ENCODE results near the gene MLST8. TPM values are rescaled to one million over a fixed set of nuclear protein-coding genes. Genes with fewer than 3 reads are reported as not detected.
A peak's percentile ranks its signal among the peaks of the same experiment; 100 is the strongest.
"Not testable (repeated sequence)": the region's sequence is repeated elsewhere in the genome, so short reads cannot be mapped to it uniquely, and the experiment has no call there.

Gene MLST8
- total and polyA plus RNA-seq, 4 experiments from 2014 or later: 27.4 to 34.7 (median 29.6) TPM

DNA sequence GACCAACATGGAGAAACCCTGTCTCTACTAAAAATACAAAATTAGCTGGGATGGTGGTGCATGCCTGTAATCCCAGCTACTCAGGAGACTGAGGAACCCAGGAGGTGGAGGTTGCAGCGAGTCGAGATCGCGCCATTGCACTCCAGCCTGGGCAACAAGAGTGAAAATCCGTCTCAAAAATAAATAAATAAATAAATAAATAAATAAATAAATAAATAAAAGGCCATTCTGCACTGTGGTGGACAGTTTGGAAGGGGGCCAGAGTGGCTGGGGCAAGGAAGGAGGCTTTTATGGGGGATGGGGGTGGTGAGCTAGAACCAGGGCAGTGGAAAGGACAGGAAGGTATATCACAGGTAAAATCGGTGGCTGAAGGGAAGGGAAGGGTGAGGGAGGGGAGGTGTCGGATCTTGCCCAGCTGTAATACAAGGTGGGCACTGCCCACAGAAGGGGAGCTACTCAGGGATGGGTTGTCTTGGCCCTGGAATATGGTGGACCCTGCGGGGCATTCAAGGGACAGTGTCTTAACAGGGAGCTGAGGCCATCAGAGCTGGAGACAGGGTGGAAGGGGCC lies 2.0 kb upstream of the MLST8 start:
- H3K27ac ChIP-seq (ENCODE audit: low read depth, low read length); H3K9me3 Mint-ChIP-seq; intact Hi-C loops (cut with micrococcal nuclease); H3K36me3 ChIP-seq (ENCODE audit: insufficient read depth, low read length); H3K4me3 ChIP-seq (ENCODE audit: low read length in 2 of 2); H3K27me3 Mint-ChIP-seq; H3K9me3 ChIP-seq (ENCODE audit: control insufficient read depth in 1 of 2, low read length in 2 of 2); DNase-seq; H3K27me3 ChIP-seq (ENCODE audit: insufficient read depth, low read length): not testable (repeated sequence)
- peaks cover 12 to 30% (median 18%) of the 10 kb centered on the region in 4 donors for H3K4me1 Mint-ChIP-seq
- peak overlapping the region in 5 of 7 donors; percentile 13 to 87 (median 58) for H3K27ac Mint-ChIP-seq
- CTCF ChIA-PET (ENCODE audit: partially characterized antibody): interaction anchor here (0.6 to 0.7 kb wide), 2 partner anchors 135 to 696 kb away, joined by 3 to 4 read pairs; no protein-coding TSS in a partner anchor
- peak overlapping the region in 7 of 8 donors; percentile 54 to 78 (median 60) for H3K4me3 Mint-ChIP-seq
- H3K4me1 ChIP-seq (ENCODE audit: insufficient read depth, low read length): peaks cover 26% of the 10 kb centered on the region
- POLR2A ChIA-PET (ENCODE audit: partially characterized antibody): interaction anchor here (0.9 to 5.3 kb wide), 5 partner anchors 8 to 49 kb away, joined by 3 to 24 read pairs (median 15); partner anchors contain the start of genes CASKIN1, E4F1, ECI1 and PGP
- H3K36me3 Mint-ChIP-seq: peaks cover 6 to 14% of the 10 kb centered on the region in 2 donors

GRCh38 chr16:2204416-2205103 lies 694 bp upstream of the MLST8 start:
- Mint-ChIP-seq H3K9me3 (no peaks in the 10 kb centered on the region), H3K27me3 (peaks cover 0 to 1% of the 10 kb centered on the region in 2 donors), H3K4me1 (peaks cover 12 to 29% (median 18%) of the 10 kb centered on the region in 4 donors), H3K36me3 (peaks cover 6 to 17% of the 10 kb centered on the region in 2 donors), H3K4me3 (peak overlapping the region; percentile 67 to 88 (median 78)), H3K27ac (peak overlapping the region in 6 of 7 donors; percentile 37 to 93 (median 67))
- no peaks in the 10 kb centered on the region for H3K27me3 ChIP-seq (ENCODE audit: insufficient read depth, low read length)
- H3K4me3 ChIP-seq (ENCODE audit: low read length in 2 of 2): peak overlapping the region; percentile 88 to 89
- H3K36me3 ChIP-seq (ENCODE audit: insufficient read depth, low read length): peaks cover 11% of the 10 kb centered on the region
- CTCF ChIA-PET (ENCODE audit: partially characterized antibody): interaction anchor here (1.0 kb wide), 1 partner anchor 58 kb away, joined by 4 read pairs; no protein-coding TSS in a partner anchor
- peak overlapping the region; percentile 90 for H3K27ac ChIP-seq (ENCODE audit: low read depth, low read length)
- POLR2A ChIA-PET (ENCODE audit: partially characterized antibody): interaction anchor here (1.0 to 5.3 kb wide), 14 partner anchors 9 to 328 kb away, joined by 3 to 48 read pairs (median 8); partner anchors contain the start of genes ATP6V0C, CASKIN1, E4F1 and ECI1
- peak in 1 of 5 donors; percentile 41 for DNase-seq
- H3K9me3 ChIP-seq (ENCODE audit: control insufficient read depth in 1 of 2, low read length in 2 of 2): no peaks in the 10 kb centered on the region
- peaks cover 26% of the 10 kb centered on the region for H3K4me1 ChIP-seq (ENCODE audit: insufficient read depth, low read length)
- intact Hi-C loops (cut with micrococcal nuclease): loop anchor here (1.0 to 5.0 kb wide), 5 partner anchors 11 to 232 kb away; partner anchors contain the start of genes E4F1, RNPS1, TBL3 and TRAF7

DNA sequence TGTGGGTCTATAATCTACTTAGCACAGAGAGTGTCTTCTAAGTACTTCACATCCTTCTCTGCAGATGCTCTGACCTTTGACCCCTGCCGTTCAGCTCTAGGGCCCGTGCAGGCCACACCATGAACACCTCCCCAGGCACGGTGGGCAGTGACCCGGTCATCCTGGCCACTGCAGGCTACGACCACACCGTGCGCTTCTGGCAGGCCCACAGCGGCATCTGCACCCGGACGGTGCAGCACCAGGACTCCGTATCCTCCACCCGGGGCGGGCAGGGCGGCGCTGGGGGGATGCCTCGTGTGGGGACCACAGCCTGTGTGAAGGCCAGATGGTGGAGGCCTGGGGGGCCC lies 686 bp downstream of the MLST8 start:
- intact Hi-C loops (cut with micrococcal nuclease): loop anchor here (1.0 to 5.0 kb wide), 5 partner anchors 9 to 234 kb away; partner anchors contain the start of genes E4F1, RNPS1, TBL3 and TRAF7
- Histone ChIP-seq H3K9me3 (ENCODE audit: control insufficient read depth in 1 of 2, low read length in 2 of 2) (no peaks in the 10 kb centered on the region), H3K27me3 (ENCODE audit: insufficient read depth, low read length) (no peaks in the 10 kb centered on the region), H3K4me1 (ENCODE audit: insufficient read depth, low read length) (peaks cover 26% of the 10 kb centered on the region), H3K4me3 (ENCODE audit: low read length in 2 of 2) (peak overlapping the region; percentile 47 to 89), H3K36me3 (ENCODE audit: insufficient read depth, low read length) (peaks cover 11% of the 10 kb centered on the region), H3K27ac (ENCODE audit: low read depth, low read length) (peak overlapping the region; percentile 90)
- no peak for DNase-seq
- Mint-ChIP-seq H3K4me3 (peak overlapping the region; percentile 71 to 87 (median 76)), H3K27me3 (no peaks in the 10 kb centered on the region), H3K27ac (peak overlapping the region; percentile 59 to 89 (median 78)), H3K9me3 (no peaks in the 10 kb centered on the region), H3K4me1 (peaks cover 12 to 29% (median 18%) of the 10 kb centered on the region in 4 donors), H3K36me3 (peaks cover 6 to 19% of the 10 kb centered on the region in 2 donors)
- CTCF ChIA-PET (ENCODE audit: partially characterized antibody): interaction anchor here (1.1 to 1.4 kb wide), 2 partner anchors 9 to 45 kb away, joined by 3 to 4 read pairs; partner anchors contain the start of genes ECI1 and PGP
- POLR2A ChIA-PET (ENCODE audit: partially characterized antibody): interaction anchor here (0.6 to 5.3 kb wide), 20 partner anchors 9 to 477 kb away, joined by 3 to 48 read pairs (median 4); partner anchors contain the start of genes AMDHD2, ATP6V0C, CASKIN1 and E4F1

- intact Hi-C loops (cut with micrococcal nuclease): loop anchor here (5.0 kb wide), 1 partner anchor 234 kb away; the partner anchor contains the start of gene TBL3
- H3K4me3 Mint-ChIP-seq: peak overlapping the region; percentile 42 to 87 (median 74)
- Histone ChIP-seq H3K4me3 (ENCODE audit: low read length in 2 of 2) (peak overlapping the region in 1 of 2 donors; percentile 89), H3K27ac (ENCODE audit: low read depth, low read length) (peak overlapping the region; percentile 90), H3K4me1 (ENCODE audit: insufficient read depth, low read length) (peaks cover 26% of the 10 kb centered on the region), H3K9me3 (ENCODE audit: control insufficient read depth in 1 of 2, low read length in 2 of 2) (no peaks in the 10 kb centered on the region), H3K36me3 (ENCODE audit: insufficient read depth, low read length) (peaks cover 11% of the 10 kb centered on the region), H3K27me3 (ENCODE audit: insufficient read depth, low read length) (no peaks in the 10 kb centered on the region)
- peak in 1 of 5 donors; percentile 42 for DNase-seq
- H3K27me3 Mint-ChIP-seq: no peaks in the 10 kb centered on the region
- ChIA-PET POLR2A (ENCODE audit: partially characterized antibody) (interaction anchor here (0.6 to 5.3 kb wide), 15 partner anchors 9 to 476 kb away, joined by 3 to 48 read pairs (median 4); partner anchors contain the start of genes AMDHD2, CASKIN1, E4F1 and ECI1), CTCF (ENCODE audit: partially characterized antibody) (interaction anchor here (0.9 to 1.4 kb wide), 3 partner anchors 9 to 66 kb away, joined by 3 to 4 read pairs (median 3); partner anchors contain the start of genes ECI1 and PGP)
- H3K9me3 Mint-ChIP-seq: no peaks in the 10 kb centered on the region
- H3K36me3 Mint-ChIP-seq: peaks cover 6 to 19% of the 10 kb centered on the region in 2 donors
- peaks cover 12 to 29% (median 18%) of the 10 kb centered on the region in 4 donors for H3K4me1 Mint-ChIP-seq
- peak overlapping the region in 6 of 7 donors; percentile 24 to 89 (median 76) for H3K27ac Mint-ChIP-seq
These were observed 1.1 kb downstream of the MLST8 start for GRCh38 chr16:2206420-2206779.

- H3K4me3 ChIP-seq (ENCODE audit: low read length in 2 of 2): no peak overlapping the region
- DNase-seq: peak in 1 of 5 donors; percentile 49
- peaks cover 6 to 22% of the 10 kb centered on the region in 2 donors for H3K36me3 Mint-ChIP-seq
- H3K9me3 Mint-ChIP-seq: no peaks in the 10 kb centered on the region
- peaks cover 12 to 33% (median 20%) of the 10 kb centered on the region in 4 donors for H3K4me1 Mint-ChIP-seq
- peak overlapping the region in 3 of 7 donors; percentile 6 to 72 (median 25) for H3K27ac Mint-ChIP-seq
- H3K27me3 ChIP-seq (ENCODE audit: insufficient read depth, low read length): no peaks in the 10 kb centered on the region
- H3K27me3 Mint-ChIP-seq: no peaks in the 10 kb centered on the region
- H3K9me3 ChIP-seq (ENCODE audit: control insufficient read depth in 1 of 2, low read length in 2 of 2): no peaks in the 10 kb centered on the region
- ChIA-PET POLR2A (ENCODE audit: partially characterized antibody) (interaction anchor here (0.6 to 5.3 kb wide), 9 partner anchors 8 to 476 kb away, joined by 3 to 48 read pairs (median 7); partner anchors contain the start of genes CASKIN1, E4F1, ECI1 and KCTD5), CTCF (ENCODE audit: partially characterized antibody) (interaction anchor here (0.9 to 1.4 kb wide), 3 partner anchors 8 to 66 kb away, joined by 3 to 4 read pairs (median 3); partner anchors contain the start of genes ECI1 and PGP)
- peaks cover 26% of the 10 kb centered on the region for H3K4me1 ChIP-seq (ENCODE audit: insufficient read depth, low read length)
- H3K27ac ChIP-seq (ENCODE audit: low read depth, low read length): peak overlapping the region; percentile 90
- intact Hi-C loops (cut with micrococcal nuclease): loop anchor here (5.0 kb wide), 1 partner anchor 235 kb away; the partner anchor contains the start of gene TBL3
- H3K4me3 Mint-ChIP-seq: peak overlapping the region in 6 of 8 donors; percentile 27 to 84 (median 72)
- peaks cover 12% of the 10 kb centered on the region for H3K36me3 ChIP-seq (ENCODE audit: insufficient read depth, low read length)
These were observed 1.7 kb downstream of the MLST8 start for GRCh38 chr16:2206780-2207433.

DNA sequence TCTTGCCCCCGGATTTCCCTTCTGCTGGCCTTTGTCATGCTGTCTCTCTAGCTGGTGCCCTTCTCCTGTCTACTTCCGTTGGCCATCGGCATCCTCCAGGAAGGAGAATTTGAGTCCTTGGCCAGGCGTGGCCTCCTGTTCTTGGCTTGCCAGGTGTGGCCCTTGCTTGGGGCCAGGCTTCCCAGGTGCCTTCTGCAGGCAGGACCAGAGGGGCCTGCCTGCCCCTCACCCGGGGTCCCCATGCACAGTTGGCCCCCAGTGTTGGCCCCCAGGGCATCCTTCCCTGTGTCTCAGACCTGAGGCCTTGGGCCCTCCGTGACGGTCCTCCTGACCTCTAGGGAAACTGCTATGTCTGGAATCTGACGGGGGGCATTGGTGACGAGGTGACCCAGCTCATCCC lies 2.6 kb downstream of the MLST8 start:
- H3K36me3 Mint-ChIP-seq: peaks cover 6 to 23% of the 10 kb centered on the region in 2 donors
- peaks cover 19% of the 10 kb centered on the region for H3K36me3 ChIP-seq (ENCODE audit: insufficient read depth, low read length)
- peak overlapping the region in 4 of 7 donors; percentile 42 to 74 (median 69) for H3K27ac Mint-ChIP-seq
- ChIA-PET CTCF (ENCODE audit: partially characterized antibody) (no interaction called here), POLR2A (ENCODE audit: partially characterized antibody) (interaction anchor here (0.7 to 1.7 kb wide), 3 partner anchors 44 to 325 kb away, joined by 3 to 4 read pairs (median 4); partner anchors contain the start of genes ECI1 and TRAF7)
- H3K27me3 ChIP-seq (ENCODE audit: insufficient read depth, low read length): no peaks in the 10 kb centered on the region
- H3K4me1 ChIP-seq (ENCODE audit: insufficient read depth, low read length): peaks cover 36% of the 10 kb centered on the region
- no peak overlapping the region for H3K4me3 ChIP-seq (ENCODE audit: low read length in 2 of 2)
- intact Hi-C loops (cut with micrococcal nuclease): loop anchor here (5.0 kb wide), 1 partner anchor 236 kb away; the partner anchor contains the start of gene TBL3
- peaks cover 13 to 42% (median 26%) of the 10 kb centered on the region in 4 donors for H3K4me1 Mint-ChIP-seq
- no peaks in the 10 kb centered on the region for H3K27me3 Mint-ChIP-seq
- no peak overlapping the region for H3K27ac ChIP-seq (ENCODE audit: low read depth, low read length)
- peak overlapping the region; percentile 28 to 69 (median 60) for H3K4me3 Mint-ChIP-seq
- no peaks in the 10 kb centered on the region for H3K9me3 ChIP-seq (ENCODE audit: control insufficient read depth in 1 of 2, low read length in 2 of 2)
- H3K9me3 Mint-ChIP-seq: no peaks in the 10 kb centered on the region
- no peak for DNase-seq
